WERI-Rb-1 (cell line): ENCODE results near the gene TFDP1.

Experiments used
- DNase-seq: peaks from one replicate; pipeline ENCODE4 v3.0.0-alpha.2; 2020
- H3K27ac ChIP-seq: fragments of 250-450 bp; sonication (Bioruptor Pico); 2 replicates; pipeline ENCODE4 v1.5.1; 2020; ENCODE audit warnings: mild to moderate bottlenecking, moderate library complexity
- H3K27me3 ChIP-seq: fragments of 250-450 bp; sonication (Bioruptor Pico); 2 replicates; pipeline ENCODE4 v1.5.1; 2021; ENCODE audit warnings: mild to moderate bottlenecking, low read depth, moderate library complexity; ENCODE audit not compliant: insufficient read depth, severe bottlenecking
- H3K36me3 ChIP-seq: fragments of 250-450 bp; sonication (Bioruptor Pico); 2 replicates; pipeline ENCODE4 v1.5.1; 2020; ENCODE audit warnings: mild to moderate bottlenecking, moderate library complexity
- H3K4me3 ChIP-seq: 2 replicates; pipeline ENCODE4 v1.5.1; 2011; ENCODE audit warnings: low read depth, mild to moderate bottlenecking, control low read depth, low read length
- H3K9me3 ChIP-seq: fragments of 250-450 bp; sonication (Bioruptor Pico); 2 replicates; pipeline ENCODE4 v1.5.1; 2021; ENCODE audit warnings: mild to moderate bottlenecking, moderate library complexity; ENCODE audit not compliant: severe bottlenecking
- CTCF ChIP-seq: IDR thresholded peaks from 2 replicates; pipeline ENCODE4 v1.5.1; 2011; ENCODE audit warnings: low read depth, mild to moderate bottlenecking, control low read depth, inconsistent platforms, low read length

The TFDP1 gene

DNA sequence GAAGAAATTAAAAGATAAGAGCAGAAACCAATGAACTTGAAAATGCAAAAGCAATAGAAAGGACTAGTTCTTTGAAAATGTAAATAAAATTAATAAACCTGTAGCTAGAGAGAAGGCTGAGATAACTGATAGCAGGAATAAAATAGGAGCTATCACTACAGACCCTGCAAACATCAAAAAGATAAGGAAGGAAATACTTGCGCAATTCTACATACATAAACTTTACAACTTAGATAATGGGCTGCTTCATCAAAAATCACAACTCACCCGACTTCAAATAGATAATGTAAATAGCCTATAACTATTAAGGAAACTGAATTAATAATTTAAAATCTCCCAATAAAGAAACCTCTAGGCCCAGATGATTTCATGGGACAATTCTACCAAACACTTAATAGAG, 77.0 kb downstream of the TFDP1 start:
- no peak for DNase-seq
- no peaks in the 10 kb centered on the region for H3K36me3 ChIP-seq
- TF ChIP-seq CTCF = no peak

GRCh38 chr13:113663934-113664333, 79.4 kb downstream of the TFDP1 start:
- H3K4me3 ChIP-seq = no peak overlapping the region
- no peak for TF ChIP-seq CTCF
- peaks cover 8% of the 10 kb centered on the region for H3K9me3 ChIP-seq
- no peaks in the 10 kb centered on the region for H3K27me3 ChIP-seq
- no peak overlapping the region for H3K27ac ChIP-seq
- no peaks in the 10 kb centered on the region; the same call in 1 of the 2 replicates for H3K36me3 ChIP-seq
- peak; percentile 7 for DNase-seq

More for the DNA sequence above, 77.0 kb downstream of the TFDP1 start:
- Histone ChIP-seq H3K4me3 (no peak overlapping the region), H3K27ac (no peak overlapping the region), H3K27me3 (no peaks in the 10 kb centered on the region), H3K9me3 (peaks cover 8% of the 10 kb centered on the region)

GRCh38 chr13:113664751-113665596, 80.4 kb downstream of the TFDP1 start:
- Histone ChIP-seq H3K27me3 (no peaks in the 10 kb centered on the region), H3K9me3 (peaks cover 8% of the 10 kb centered on the region), H3K27ac (no peak overlapping the region), H3K36me3 (peaks cover 7% of the 10 kb centered on the region), H3K4me3 (no peak overlapping the region)
- peak; percentile 24 for DNase-seq
- no peak for TF ChIP-seq CTCF

DNA sequence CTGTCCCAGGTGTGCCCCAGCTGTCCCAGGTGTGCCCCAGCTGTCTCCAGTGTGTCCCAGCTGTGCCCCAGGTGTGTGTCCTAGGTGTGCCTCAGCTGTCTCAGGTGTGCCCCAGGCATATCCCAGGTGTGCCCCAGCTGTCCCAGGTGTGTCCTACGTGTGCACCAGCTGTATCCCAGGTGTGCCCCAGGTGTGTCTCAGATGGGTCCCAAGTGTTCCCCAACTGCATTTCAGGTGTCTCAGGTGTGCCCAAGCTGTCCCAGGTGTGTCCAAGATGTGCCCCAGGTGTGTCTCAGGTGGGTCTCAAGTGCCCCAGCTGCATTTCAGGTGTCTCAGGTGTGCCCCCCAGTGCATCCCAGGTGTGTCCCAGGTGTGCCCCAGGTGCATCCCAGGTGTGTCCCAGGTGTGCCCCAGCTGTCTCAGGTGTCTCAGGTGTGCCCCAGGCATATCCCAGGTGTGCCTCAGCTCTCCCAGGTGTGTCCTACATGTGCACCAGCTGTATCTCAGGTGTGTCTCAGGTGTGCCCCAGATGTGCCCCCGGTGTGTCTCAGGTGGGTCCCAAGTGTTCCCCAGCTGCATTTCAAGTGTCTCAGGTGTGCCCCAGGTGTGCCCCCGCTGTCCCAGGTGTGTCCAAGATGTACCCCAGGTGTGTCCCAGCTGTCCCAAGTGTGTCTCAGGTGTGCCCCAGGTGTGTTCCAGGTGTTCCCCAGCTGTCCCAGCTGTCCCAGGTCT, 81.2 kb downstream of the TFDP1 start:
- no peak overlapping the region for H3K27ac ChIP-seq
- DNase-seq = peak; percentile 12
- no peak overlapping the region for H3K4me3 ChIP-seq
- peaks cover 8% of the 10 kb centered on the region for H3K9me3 ChIP-seq
- TF ChIP-seq CTCF = no peak
- H3K36me3 ChIP-seq = peaks cover 9% of the 10 kb centered on the region
- no peaks in the 10 kb centered on the region for H3K27me3 ChIP-seq

DNA sequence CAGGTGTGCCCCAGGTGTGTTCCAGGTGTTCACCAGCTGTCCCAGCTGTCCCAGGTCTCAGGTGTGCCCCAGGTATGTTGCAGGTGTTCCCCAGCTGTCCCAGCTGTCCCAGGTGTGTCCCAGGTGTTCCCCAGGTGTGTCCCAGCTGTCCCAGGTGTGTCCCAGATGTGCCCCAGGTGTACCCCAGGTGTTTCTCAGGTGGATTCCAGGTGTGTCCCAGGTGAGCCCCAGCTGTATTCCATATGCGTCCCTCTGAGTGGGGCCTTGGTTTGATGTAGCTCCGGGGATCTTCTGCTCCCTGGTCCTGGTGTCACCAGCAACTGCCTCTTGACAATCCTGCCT, 81.7 kb downstream of the TFDP1 start:
- H3K36me3 ChIP-seq = peaks cover 14% of the 10 kb centered on the region
- peak; percentile 14 for DNase-seq
- no peaks in the 10 kb centered on the region for H3K27me3 ChIP-seq
- no peak overlapping the region for H3K4me3 ChIP-seq
- peaks cover 3% of the 10 kb centered on the region for H3K9me3 ChIP-seq
- peak overlapping the region; percentile 80 for H3K27ac ChIP-seq
- no peak for TF ChIP-seq CTCF
